ENCODE measurements around the gene FAM50A.

The FAM50A gene

DNA sequence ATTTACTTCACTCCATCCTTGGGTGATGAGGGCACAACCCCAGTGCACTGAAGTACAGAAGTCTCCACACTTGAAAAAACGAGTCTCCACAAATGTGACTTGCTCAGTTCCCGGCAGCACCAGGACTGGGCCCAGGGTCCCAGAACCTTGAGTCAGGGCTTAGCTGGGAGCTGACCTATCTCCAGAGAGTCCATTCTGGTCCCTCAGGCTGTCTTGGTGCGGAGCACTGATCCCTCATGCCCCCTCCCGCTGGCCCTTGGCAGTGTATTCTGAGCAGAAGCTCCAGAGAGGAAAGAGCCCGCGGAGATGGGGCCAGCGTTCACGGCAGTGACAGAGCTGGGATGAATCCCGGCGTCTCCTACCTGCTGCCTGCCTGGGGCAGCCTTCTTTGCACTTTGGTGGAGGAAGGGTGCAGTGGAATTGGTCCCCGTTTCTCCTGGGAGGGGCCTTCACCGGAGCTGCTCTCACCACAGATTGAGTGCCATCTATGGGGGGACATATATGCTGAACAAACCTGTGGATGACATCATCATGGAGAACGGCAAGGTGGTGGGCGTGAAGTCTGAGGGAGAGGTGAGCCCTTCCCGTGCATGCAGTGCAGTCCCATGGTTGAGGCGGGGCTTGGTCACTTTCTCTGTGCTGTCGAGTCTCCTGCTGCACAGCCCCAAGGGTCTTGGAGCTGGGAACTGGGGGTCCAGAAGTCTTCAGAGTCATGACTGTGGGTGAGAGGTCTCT is 3.2 kb upstream of the FAM50A start:
- DNase-seq: no peak

DNA sequence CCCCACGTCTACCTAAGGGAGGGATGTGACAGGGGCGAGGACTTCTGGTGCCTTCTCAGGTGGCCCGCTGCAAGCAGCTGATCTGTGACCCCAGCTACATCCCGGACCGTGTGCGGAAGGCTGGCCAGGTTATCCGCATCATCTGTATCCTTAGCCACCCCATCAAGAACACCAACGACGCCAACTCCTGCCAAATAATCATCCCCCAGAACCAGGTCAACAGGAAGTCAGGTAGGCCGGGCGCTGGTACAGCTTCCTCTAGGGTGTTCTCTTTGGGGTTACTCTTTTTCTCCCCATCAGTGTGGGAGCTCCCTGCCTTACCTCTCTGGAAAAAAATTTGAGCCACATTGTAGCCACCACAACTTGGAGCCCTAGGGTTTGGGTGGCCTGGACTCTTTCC is 2.4 kb upstream of the FAM50A start:
- no peak for DNase-seq

DNA sequence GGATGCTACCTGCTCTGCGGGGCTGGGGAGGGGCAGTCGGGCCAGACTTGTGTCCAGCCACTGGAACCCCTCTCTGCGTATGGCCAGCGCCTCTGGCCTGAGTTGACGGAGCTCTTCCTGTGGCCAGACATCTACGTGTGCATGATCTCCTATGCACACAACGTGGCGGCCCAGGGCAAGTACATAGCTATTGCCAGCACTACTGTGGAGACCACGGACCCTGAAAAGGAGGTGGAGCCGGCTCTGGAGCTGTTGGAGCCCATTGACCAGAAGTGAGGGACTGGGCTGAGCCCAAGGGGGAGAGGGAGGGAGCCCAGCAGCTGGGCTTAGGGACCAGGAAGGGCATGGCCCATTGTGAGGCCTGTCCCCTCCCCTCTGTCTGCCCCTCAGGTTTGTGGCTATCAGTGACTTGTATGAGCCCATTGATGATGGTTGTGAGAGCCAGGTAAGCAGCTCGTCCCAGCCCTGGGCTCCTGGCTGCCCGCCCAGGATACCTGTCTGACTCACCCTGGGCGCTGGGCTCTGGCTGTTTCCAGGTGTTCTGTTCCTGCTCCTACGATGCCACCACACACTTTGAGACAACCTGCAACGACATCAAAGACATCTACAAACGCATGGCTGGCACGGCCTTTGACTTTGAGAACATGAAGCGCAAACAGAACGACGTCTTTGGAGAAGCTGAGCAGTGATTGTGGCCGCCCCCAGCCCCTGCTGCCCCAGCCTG is 1.8 kb upstream of the FAM50A start:
- no peak for DNase-seq

DNA sequence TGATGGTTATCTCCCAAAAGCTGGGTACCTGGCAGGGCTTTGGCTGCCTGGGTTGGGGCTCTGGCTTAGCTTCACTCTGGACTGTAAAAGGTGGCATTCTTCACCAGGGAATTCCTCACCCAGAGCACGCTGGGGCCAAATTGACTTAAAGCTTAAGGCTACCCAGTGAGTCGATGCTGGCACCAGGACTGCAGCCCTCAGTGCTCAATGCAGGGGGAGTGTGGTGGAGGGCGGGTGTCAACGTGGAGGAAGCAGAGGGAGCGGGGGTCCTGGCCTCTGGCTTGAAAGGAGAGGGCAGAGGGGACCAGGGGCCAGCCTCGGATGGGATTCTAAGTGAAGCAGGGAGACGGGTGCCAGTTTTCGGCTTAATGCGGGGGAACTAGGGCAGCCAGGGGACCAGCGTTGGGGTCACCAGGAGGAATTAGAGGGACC is 446 bp upstream of the FAM50A start:
- DNase-seq: no peak

- DNase-seq: no peak
Measured at GRCh38 chrX:154444755-154445246, 860 bp downstream of the FAM50A start.

DNA sequence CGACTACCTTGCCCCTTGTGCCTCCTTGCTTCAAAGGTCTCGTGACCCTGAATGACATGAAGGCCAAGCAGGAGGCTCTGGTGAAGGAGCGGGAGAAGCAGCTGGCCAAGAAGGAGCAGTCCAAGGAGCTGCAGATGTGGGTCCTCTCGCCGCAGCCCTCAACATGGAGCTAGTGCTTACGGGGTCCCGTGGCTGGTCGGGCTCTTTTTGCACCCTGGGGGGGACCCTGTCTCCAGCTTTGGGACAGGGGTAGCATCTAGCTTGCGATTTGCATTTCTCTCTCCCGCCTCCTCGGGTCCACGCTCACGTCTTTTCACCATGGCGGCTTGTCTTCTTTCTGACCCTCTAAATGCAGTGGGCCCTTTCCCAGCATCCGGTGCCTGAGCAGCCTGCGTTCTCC is 1.8 kb downstream of the FAM50A start:
- DNase-seq: no peak

DNA sequence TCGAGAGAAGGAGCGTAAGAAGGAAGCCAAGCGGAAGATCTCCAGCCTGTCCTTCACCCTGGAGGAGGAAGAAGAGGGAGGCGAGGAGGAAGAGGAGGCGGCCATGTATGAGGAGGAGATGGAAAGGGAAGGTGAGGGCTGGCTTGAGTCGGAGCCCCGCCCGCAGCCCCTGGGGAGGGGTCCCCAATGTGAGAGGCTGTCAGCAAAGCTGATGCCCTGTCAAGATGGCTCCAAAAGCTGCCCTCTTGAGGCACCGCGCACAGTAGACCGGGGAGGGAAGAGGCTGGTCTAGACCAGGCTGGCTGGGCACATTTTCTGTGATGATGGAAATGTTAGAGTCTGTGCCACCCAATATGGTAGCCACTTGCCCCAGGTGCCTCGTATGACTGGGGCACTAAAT is 2.5 kb downstream of the FAM50A start:
- no peak for DNase-seq

GRCh38 chrX:154448484-154448883 is 4.5 kb downstream of the FAM50A start:
- no peak for DNase-seq

GRCh38 chrX:154449618-154450017 is 5.7 kb downstream of the FAM50A start:
- no peak for DNase-seq

- no peak for DNase-seq
Measured at GRCh38 chrX:154450312-154450711, 6.4 kb downstream of the FAM50A start.

DNA sequence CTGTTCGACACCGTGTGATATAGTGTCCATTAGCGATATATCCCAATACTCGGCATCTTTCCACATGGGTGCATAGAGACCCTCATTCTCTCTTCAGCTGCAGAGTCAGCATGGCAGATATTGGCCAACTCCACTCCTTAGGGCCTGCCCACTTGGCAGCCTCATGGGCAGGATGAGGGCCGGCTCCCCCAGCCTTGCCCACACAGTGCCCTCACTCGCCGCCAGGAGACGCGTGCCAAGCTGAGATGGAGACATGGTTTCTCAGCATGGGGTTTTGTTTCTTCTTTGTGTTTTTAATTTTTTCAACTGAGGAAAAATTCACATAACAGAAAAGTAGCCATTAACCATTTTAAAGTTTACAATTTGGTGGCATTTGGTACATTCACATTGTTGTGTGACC is 8.9 kb downstream of the FAM50A start:
- DNase-seq: no peak

DNA sequence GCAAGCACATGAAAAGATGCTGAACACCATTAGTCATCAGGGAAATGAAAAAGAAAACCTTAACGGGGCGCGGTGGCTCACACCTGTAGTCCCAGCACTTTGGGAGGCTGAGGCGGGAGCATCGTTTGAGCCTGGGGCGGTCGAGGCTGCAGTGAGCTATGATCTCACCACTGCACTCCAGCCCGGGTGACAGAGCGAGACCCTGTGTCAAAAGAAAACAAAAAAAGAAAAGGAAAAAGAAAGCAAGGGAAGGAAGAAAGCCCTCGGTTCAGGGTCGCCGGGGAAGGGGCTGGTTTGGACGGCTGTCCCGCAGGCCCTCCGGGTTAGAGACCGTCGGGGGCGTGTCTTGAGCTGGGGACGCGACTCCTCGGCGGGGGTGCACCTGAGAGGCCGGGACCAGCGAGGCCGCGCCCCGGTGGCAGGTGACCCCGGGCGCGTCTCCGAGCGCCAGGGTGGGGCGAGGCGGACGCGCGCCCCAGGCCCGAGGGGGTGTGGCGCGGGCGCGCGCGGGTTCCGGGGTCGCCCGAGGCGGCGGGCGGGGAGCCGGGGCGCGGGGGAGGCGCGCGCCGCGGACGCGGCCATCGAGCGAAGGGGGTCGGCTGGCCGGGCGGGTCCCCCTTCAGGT is 13.7 kb downstream of the FAM50A start:
- DNase-seq: peak; percentile 30

DNA sequence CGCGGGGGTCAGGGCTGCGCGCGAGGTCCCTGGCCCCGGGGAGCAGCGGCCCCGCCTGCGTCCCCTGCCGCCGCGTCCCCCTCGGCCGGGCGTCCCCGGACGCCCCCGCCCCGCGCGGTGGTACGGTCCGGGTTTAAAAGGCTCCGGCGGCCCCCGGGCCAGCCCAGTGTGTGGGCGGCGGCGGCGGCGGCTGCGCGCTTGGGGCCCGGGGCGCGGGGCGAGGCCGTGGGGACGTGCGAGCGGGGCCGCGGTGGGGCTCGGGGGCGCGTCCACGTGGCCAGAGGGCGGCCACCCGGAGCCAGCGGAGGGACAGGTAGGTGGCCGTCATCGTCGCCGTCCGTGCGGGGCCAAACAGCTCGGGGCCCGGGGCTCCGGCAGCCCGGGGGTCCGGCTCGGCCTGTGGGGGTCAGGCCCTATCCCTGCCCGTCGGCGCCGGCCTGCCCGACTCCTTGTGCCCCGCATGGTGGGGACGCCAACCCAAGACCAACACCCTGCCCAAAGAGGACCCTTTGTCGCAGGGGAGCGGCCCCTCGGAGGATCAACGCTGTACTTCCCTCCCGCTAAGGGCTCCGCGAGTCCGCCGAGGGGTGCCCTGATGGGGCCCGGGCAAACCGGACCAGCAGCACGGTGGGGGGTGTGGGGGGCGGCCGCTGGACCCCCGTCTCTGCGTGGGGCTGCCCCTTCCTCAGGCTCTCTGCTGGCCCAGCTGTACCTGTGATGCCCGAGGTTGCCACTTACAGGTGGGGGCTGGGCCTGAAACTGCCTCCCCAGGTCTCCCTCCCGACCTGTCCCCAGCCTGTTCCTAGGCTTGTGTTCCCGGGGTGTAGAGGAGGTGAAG is 14.4 kb downstream of the FAM50A start, which contains the start of gene PLXNA3:
TSS of gene PLXNA3 (plus strand) at position 166 of the 838 bp plus-strand sequence. CDS start 1,903 bp downstream, outside the sequence.
- peak; percentile 49 for DNase-seq

DNA sequence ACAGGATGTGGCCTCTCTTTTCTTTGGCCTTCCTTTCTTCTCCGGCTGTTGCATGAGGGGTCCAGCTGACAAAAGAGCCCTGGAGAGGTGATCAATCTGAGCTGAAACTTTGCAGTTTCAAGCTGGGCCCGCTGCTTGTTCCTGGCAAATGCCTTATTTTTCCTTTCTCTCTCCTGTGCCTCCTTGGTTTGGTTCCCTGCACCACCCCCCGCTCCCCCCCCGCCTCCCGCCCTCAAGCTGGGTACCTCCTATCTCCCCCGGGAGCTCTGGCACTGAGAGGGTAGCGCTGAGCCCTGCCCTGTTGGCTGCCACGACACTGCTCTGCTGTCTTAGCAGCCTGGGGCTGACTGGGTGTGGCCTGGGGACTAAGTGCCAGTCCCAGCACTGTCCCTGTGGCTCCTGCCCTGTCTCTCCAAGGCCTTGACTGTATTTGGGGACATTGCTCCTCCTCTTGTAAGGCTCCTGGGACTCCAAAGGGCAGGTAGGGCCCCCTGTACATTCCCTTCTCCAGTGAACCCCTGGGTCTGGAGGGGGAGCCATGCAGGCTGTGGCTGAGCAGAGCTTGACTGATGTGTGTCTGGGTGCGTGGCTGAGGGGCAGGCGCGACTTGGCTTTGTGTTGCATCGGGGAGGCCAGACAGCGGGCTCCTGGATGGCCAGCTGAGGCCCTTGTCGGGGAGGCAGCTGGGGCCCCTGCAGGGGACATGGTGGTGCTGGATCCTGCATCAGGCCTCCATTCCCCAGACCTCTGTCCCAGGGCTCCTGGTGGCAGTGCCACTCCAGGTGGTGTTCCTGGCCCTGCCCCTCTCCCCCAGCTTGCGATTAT is 15.2 kb downstream of the FAM50A start:
- no peak for DNase-seq

DNA sequence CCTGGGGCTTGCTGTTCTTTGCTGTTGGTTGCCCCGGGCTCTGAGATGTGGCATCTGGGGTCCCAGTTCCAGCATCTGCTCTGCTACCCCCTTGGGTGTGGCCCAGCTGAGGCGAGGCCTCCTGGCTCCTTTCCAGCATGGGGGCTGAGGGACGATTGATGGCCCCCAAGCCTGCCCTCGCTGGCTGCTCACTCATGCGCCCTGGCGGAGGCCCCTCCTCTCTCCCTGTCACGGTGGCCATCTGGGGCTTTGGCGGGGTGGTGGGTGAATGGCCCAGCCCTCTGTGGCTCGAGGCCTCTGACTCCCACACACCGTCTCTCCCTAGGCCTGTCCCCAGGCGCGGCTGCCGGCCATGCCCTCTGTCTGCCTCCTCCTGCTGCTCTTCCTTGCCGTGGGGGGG is 15.9 kb downstream of the FAM50A start:
- DNase-seq: no peak

DNA sequence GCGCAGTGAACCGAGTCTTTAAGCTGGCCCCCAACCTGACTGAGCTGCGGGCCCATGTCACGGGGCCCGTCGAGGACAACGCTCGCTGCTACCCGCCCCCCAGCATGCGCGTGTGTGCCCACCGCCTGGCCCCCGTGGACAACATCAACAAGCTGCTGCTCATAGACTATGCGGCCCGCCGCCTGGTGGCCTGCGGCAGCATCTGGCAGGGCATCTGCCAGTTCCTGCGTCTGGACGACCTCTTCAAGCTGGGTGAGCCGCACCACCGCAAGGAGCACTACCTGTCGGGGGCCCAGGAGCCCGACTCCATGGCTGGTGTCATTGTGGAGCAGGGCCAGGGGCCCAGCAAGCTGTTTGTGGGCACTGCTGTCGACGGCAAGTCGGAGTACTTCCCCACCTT is 16.4 kb downstream of the FAM50A start:
- DNase-seq: no peak

DNA sequence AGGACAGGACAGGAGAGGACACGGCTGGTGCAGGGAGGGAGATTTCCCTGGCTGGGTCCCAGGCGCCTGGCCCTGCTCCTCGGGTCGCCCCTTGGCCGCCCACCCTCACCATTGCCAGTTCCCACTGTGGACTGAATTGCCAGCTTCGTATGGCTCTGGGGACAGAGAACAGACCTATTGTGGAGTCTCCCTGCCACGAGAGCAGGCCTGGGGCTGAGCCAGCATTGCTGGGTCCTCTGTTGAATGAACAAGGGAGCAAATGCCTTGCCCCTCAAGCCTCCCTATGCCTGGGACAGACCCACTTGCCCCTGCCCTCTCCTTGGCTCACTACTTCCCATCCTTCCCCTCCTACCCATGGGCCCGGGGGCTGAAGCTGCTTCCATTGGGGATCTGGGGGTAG is 18.5 kb downstream of the FAM50A start:
- no peak for DNase-seq

- DNase-seq: no peak
Measured at GRCh38 chrX:154463611-154464220, 19.8 kb downstream of the FAM50A start.

GRCh38 chrX:154464806-154465365 is 20.9 kb downstream of the FAM50A start:
- DNase-seq: no peak

GRCh38 chrX:154465601-154466000 is 21.7 kb downstream of the FAM50A start:
- no peak for DNase-seq

DNA sequence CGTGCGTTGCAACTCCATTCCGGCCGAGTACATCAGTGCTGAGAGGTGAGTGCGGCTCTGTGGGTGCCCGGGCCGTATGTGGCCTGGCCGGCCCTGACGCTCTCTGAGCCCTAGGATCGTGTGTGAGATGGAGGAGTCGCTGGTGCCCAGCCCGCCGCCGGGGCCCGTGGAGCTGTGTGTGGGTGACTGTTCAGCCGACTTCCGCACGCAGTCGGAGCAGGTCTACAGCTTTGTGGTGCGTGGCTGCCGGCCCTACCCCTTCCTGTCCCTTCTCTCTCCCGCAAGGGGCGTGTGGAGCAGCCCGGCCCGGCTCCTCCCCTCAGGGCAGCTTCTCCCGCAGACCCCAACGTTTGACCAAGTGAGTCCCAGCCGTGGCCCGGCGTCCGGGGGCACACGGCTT is 22.1 kb downstream of the FAM50A start:
- DNase-seq: no peak

Data from activated T-cell treated with anti-CD3 and anti-CD28 coated beads for 4 hours (primary cell).